Small intestine (tissue), 7 donors: ENCODE data around the gene CMSS1. TPM values are rescaled to one million over a fixed set of nuclear protein-coding genes. Genes with fewer than 3 reads are reported as not detected.

Source experiments
- DNase-seq, 2 donors: peaks; one replicate each; pipeline versions ENCODE4 v3.0.0 to v3.0.0-alpha.2; 2013
- FAIRE-seq: peaks from 2 replicates; lab custom pipeline; 2012; peaks lifted over from hg19 to GRCh38; lab: Jason Lieb, UNC
- H3K27ac ChIP-seq, 3 donors: one replicate each; pipeline ENCODE4 v1.5.1; 2013; ENCODE audit warnings: low read length in 2 of 3, mild to moderate bottlenecking in 2 of 3, control low read depth in 1 of 3, inconsistent platforms in 1 of 3, low read depth in 1 of 3, moderate library complexity in 1 of 3
- H3K27me3 ChIP-seq, 3 donors: one replicate each; pipeline ENCODE4 v1.6.1; 2013; ENCODE audit warnings: low read length in 3 of 3, inconsistent platforms in 1 of 3; ENCODE audit not compliant: control insufficient read depth in 3 of 3, insufficient read depth in 3 of 3
- H3K36me3 ChIP-seq, 3 donors: one replicate each; pipeline ENCODE4 v1.6.1; 2013; ENCODE audit warnings: low read length in 3 of 3, inconsistent platforms in 1 of 3, low read depth in 1 of 3, mild to moderate bottlenecking in 1 of 3, moderate library complexity in 1 of 3; ENCODE audit not compliant: control insufficient read depth in 3 of 3, insufficient read depth in 2 of 3
- H3K4me1 ChIP-seq, 3 donors: one replicate each; pipeline ENCODE4 v1.6.1; 2013; ENCODE audit warnings: low read length in 2 of 3, inconsistent platforms in 1 of 3, low read depth in 1 of 3, mild to moderate bottlenecking in 1 of 3, moderate library complexity in 1 of 3; ENCODE audit not compliant: control insufficient read depth in 3 of 3, insufficient read depth in 2 of 3
- H3K4me3 ChIP-seq, 3 donors: one replicate each; pipeline ENCODE4 v1.5.1; 2013; ENCODE audit warnings: low read length in 3 of 3, control low read depth in 1 of 3, inconsistent platforms in 1 of 3, low read depth in 1 of 3, mild to moderate bottlenecking in 1 of 3, moderate library complexity in 1 of 3
- H3K9me3 ChIP-seq, 2 donors: one replicate each; pipeline ENCODE4 v1.6.1; 2013; ENCODE audit warnings: low read depth in 1 of 2, low read length in 1 of 2; ENCODE audit not compliant: control insufficient read depth in 2 of 2, insufficient read depth in 1 of 2
- WGBS, 3 donors: extraction: QIAGEN DNeasy Blood & Tissue Kit; methylation state at CpG; one replicate each; pipeline ENCODE4 v1.1.7; 2013; 5-methylcytosine and 5-hydroxymethylcytosine counted together
- polyA plus RNA-seq, 4 donors: library from polyadenylated mRNA; stranded (reverse) in 3 of 4; unstranded in 1 of 4; fragments of 200-250 nt in 3 of 4; fragments of 120-200 nt in 1 of 4; gene quantifications; one replicate each; pipeline versions ENCODE4 v1.2.1 to v1.2.3, GENCODE V29; 2013
- donor health status: healthy with polysubstance abuse.
- donor health status: control.
- donor health status: control.
- donor health status: Bipolar disorder and iron deficiency.
- donor health status: healthy.

Gene CMSS1
- polyA plus RNA-seq, 4 donors: 1.6 to 24.0 (median 10.4) TPM

DNA sequence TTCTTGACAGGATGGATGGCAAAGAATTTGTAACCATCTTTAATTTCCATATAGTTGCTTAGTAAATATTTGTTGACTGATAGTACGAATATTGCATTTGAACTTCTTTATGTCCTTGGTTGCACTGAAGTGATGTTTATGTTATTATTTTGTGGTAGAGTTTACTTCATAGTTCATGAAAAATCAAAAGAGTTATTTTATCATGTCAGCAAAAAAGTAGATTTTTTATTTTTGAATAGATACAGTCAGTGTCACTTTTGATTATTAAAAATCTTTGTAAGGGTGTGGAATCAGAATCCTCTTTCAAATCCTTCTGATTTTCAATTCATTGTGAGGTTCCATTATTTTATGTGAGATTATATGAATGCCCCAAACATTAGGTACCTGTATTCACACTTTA is 261.7 kb downstream of the CMSS1 start:
- FAIRE-seq: no peak
- 88 to 100% (median 88%) methylated on average over 1 of the region's 1 CpG for WGBS, 3 donors
- Histone ChIP-seq H3K4me3 (no peak overlapping the region), H3K27ac (no peak overlapping the region), H3K27me3 (no peaks in the 10 kb centered on the region), H3K4me1 (peaks cover 0 to 55% (median 20%) of the 10 kb centered on the region in 3 donors), H3K36me3 (no peaks in the 10 kb centered on the region), H3K9me3 (no peaks in the 10 kb centered on the region)
- no peak for DNase-seq

DNA sequence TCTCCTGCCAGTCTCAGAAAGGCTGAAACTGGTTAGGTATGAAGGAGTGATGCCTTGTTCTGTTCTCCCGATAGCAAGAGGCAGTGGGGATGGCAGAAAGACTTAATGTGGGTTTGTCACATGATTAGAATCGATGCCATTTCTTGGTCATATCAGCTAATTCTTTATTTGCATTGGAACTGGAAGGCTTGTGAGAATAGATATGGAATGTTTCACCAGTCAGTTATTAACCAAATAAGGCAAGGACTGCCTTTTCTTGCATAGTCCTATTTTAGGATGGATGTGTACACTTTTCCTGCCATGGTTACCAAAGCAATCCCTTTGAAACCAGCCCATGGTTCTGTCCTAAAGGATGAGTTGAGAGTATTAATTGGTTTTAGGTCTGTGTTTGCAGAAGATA is 262.9 kb downstream of the CMSS1 start:
- whole genome bisulfite sequencing, 3 donors: 27 to 53% (median 43%) methylated on average over 2 of the region's 2 CpGs
- no peaks in the 10 kb centered on the region for H3K9me3 ChIP-seq
- no peaks in the 10 kb centered on the region for H3K27me3 ChIP-seq
- DNase-seq: no peak
- H3K4me3 ChIP-seq: no peak overlapping the region
- H3K27ac ChIP-seq: peak overlapping the region in 1 of 3 donors; percentile 74
- no peak for FAIRE-seq
- H3K4me1 ChIP-seq: peaks cover 0 to 46% (median 20%) of the 10 kb centered on the region in 3 donors
- no peaks in the 10 kb centered on the region for H3K36me3 ChIP-seq

DNA sequence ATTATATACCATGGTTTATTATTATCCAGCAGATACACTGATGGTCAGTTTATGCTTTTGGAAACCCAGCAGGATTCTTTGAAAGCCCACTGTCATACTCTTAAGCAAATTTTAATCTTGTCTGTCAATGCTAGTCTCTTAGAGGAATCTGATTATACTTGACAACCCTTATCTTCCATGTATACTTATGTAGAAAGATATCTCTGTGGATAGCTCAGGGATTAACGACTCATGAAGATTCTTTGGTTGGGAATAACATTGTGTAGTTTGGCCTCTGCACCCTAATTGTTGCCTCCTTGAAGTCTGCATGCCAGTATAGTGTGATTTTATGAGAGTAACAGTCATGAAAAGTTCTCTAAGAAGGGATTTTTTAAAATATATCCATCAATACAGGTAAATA is 263.6 kb downstream of the CMSS1 start:
- no peak for FAIRE-seq
- Histone ChIP-seq H3K27ac (no peak overlapping the region), H3K9me3 (no peaks in the 10 kb centered on the region), H3K27me3 (no peaks in the 10 kb centered on the region), H3K4me1 (peaks cover 0 to 39% (median 14%) of the 10 kb centered on the region in 3 donors), H3K36me3 (no peaks in the 10 kb centered on the region), H3K4me3 (no peak overlapping the region)
- WGBS, 3 donors: 37 to 56% (median 55%) methylated on average over 1 of the region's 1 CpG
- no peak for DNase-seq

GRCh38 chr3:100081986-100082692 is 264.5 kb downstream of the CMSS1 start:
- no peaks in the 10 kb centered on the region for H3K36me3 ChIP-seq
- H3K4me1 ChIP-seq: peaks cover 0 to 31% (median 8%) of the 10 kb centered on the region in 3 donors
- H3K9me3 ChIP-seq: no peaks in the 10 kb centered on the region
- WGBS, 3 donors: 57 to 77% (median 68%) methylated on average over 2 of the region's 2 CpGs
- H3K4me3 ChIP-seq: no peak overlapping the region
- DNase-seq (no peak), FAIRE-seq (no peak)
- H3K27me3 ChIP-seq: no peaks in the 10 kb centered on the region
- peak overlapping the region in 1 of 3 donors; percentile 11 for H3K27ac ChIP-seq

DNA sequence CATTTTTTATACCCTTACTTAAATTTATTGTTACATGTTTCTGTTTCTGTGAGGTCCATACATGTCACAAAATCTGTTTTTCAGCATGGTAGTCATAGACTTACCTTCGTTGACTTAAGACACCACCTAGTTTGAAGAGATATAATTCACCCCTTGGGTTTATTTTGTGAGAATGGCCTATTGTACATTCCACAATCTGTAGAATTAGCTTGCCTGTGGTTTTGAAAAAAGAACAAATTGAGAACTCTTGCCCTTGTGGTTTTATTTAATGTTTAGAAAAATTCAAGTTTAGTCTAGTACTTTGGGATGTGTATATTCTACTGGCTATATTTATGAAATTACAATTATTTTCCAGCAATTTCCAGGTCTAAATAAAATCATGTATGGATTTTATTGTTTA is 265.1 kb downstream of the CMSS1 start:
- DNase-seq (no peak), FAIRE-seq (no peak)
- no peaks in the 10 kb centered on the region for H3K9me3 ChIP-seq
- no peak overlapping the region for H3K4me3 ChIP-seq
- H3K27me3 ChIP-seq: no peaks in the 10 kb centered on the region
- no peaks in the 10 kb centered on the region for H3K36me3 ChIP-seq
- peaks cover 0 to 25% (median 5%) of the 10 kb centered on the region in 3 donors for H3K4me1 ChIP-seq
- H3K27ac ChIP-seq: peak overlapping the region in 1 of 3 donors; percentile 11
- WGBS, 3 donors: 91 to 94% (median 92%) methylated on average over 1 of the region's 1 CpG

DNA sequence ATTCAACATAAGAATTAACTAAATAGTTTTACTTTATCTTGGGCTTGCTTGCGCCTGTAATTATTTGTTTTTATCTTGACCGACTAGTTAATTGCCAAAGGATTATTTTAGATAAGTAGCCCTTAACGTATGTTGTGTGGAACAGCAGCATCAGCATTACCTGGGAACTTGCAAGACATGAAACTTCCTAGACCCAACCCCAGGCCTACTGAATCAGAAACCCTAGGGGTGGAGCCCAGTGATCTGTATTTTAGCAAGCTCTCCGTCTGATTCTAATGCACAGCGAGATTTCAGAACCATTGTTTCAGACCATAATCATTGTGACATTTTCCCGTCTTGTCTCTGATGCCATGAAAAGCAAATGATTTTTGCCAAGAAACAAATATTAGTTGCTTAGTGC is 265.5 kb downstream of the CMSS1 start:
- H3K36me3 ChIP-seq: no peaks in the 10 kb centered on the region
- H3K4me3 ChIP-seq: no peak overlapping the region
- DNase-seq: no peak
- no peaks in the 10 kb centered on the region for H3K27me3 ChIP-seq
- no peak overlapping the region for H3K27ac ChIP-seq
- 68 to 74% (median 70%) methylated on average over 6 of the region's 6 CpGs for WGBS, 3 donors
- FAIRE-seq: no peak
- no peaks in the 10 kb centered on the region for H3K9me3 ChIP-seq
- H3K4me1 ChIP-seq: peaks cover 0 to 25% (median 5%) of the 10 kb centered on the region in 3 donors

- DNase-seq (no peak), FAIRE-seq (no peak)
- Histone ChIP-seq H3K36me3 (no peaks in the 10 kb centered on the region), H3K27ac (no peak overlapping the region), H3K4me3 (no peak overlapping the region), H3K9me3 (no peaks in the 10 kb centered on the region), H3K4me1 (peaks cover 0 to 25% (median 5%) of the 10 kb centered on the region in 3 donors), H3K27me3 (no peaks in the 10 kb centered on the region)
- 85 to 95% (median 90%) methylated on average over 7 of the region's 7 CpGs for WGBS, 3 donors
These were observed 266.6 kb downstream of the CMSS1 start for GRCh38 chr3:100084100-100084806.

- WGBS, 3 donors: 43 to 76% (median 67%) methylated on average over 1 of the region's 1 CpG
These were observed 268.7 kb downstream of the CMSS1 start for GRCh38 chr3:100086401-100086800.

More at GRCh38 chr3:100086401-100086800, 268.7 kb downstream of the CMSS1 start:
- no peaks in the 10 kb centered on the region for H3K36me3 ChIP-seq
- H3K4me1 ChIP-seq: peaks cover 0 to 22% (median 0%) of the 10 kb centered on the region in 3 donors
- H3K4me3 ChIP-seq: no peak overlapping the region
- no peak overlapping the region for H3K27ac ChIP-seq
- DNase-seq: no peak
- FAIRE-seq: no peak
- no peaks in the 10 kb centered on the region for H3K27me3 ChIP-seq
- no peaks in the 10 kb centered on the region for H3K9me3 ChIP-seq
